DND-41 (cell line): ENCODE measurements around the gene TBC1D3G.
"Not testable (repeated sequence)": the region's sequence is repeated elsewhere in the genome, so short reads cannot be mapped to it uniquely, and the experiment has no call there.

Experiments
- CTCF ChIP-seq: IDR thresholded peaks from 2 replicates; pipeline ENCODE4 v1.5.1; 2012; ENCODE audit warnings: borderline replicate concordance, low read length, moderate library complexity, mild to moderate bottlenecking; ENCODE audit not compliant: poor library complexity, severe bottlenecking; ENCODE audit errors: extremely low read depth
- EZH2 ChIP-seq: IDR thresholded peaks from 3 replicates; pipeline ENCODE4 v1.6.1; 2012; ENCODE audit warnings: borderline replicate concordance, low read depth, mild to moderate bottlenecking, moderate library complexity, low read length, inconsistent platforms; ENCODE audit not compliant: severe bottlenecking

GRCh38 chr17:36284219-36284618 is 39.5 kb upstream of the TBC1D3G start:
- TF ChIP-seq EZH2, CTCF: not testable (repeated sequence)
